ENCODE data around the gene GALNT1.

DNA sequence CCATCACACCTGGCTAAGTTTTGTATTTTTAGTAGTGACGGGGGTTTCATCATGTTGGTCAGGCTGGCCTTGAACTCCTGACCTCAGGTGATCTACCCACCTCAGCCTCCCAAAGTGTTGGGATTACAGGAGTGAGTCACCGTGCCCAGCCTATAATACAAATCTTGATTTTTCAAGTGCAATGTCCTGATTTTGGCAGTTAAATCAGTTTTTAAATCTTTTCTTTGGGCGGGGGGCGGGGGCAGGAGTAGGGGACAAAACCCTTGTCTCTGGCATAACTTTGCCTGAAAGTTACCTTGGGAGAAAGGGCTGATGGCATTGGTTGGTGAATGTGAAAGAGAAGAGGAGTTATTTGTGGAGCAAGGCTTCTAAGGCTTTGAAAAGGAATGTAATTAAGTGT lies 12.3 kb downstream of the GALNT1 start:
- TF ChIP-seq, protein P1, sequence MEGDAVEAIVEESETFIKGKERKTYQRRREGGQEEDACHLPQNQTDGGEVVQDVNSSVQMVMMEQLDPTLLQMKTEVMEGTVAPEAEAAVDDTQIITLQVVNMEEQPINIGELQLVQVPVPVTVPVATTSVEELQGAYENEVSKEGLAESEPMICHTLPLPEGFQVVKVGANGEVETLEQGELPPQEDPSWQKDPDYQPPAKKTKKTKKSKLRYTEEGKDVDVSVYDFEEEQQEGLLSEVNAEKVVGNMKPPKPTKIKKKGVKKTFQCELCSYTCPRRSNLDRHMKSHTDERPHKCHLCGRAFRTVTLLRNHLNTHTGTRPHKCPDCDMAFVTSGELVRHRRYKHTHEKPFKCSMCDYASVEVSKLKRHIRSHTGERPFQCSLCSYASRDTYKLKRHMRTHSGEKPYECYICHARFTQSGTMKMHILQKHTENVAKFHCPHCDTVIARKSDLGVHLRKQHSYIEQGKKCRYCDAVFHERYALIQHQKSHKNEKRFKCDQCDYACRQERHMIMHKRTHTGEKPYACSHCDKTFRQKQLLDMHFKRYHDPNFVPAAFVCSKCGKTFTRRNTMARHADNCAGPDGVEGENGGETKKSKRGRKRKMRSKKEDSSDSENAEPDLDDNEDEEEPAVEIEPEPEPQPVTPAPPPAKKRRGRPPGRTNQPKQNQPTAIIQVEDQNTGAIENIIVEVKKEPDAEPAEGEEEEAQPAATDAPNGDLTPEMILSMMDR (IDR thresholded peaks at IDR 0.05) = no peak
- TF ChIP-seq POLR2AphosphoS5 (IDR thresholded peaks at IDR 0.05) (no peak), EP300 (IDR thresholded peaks at IDR 0.05) (no peak)
